Activated CD4-positive, alpha-beta T cell treated with anti-CD3 and anti-CD28 coated beads for 48 hours (primary cell): Measurements from ENCODE around the gene ERVMER34-1.

Experiments used
- DNase-seq: peaks from one replicate; pipeline ENCODE4 v3.0.0-alpha.2; 2020

The ERVMER34-1 gene

DNA sequence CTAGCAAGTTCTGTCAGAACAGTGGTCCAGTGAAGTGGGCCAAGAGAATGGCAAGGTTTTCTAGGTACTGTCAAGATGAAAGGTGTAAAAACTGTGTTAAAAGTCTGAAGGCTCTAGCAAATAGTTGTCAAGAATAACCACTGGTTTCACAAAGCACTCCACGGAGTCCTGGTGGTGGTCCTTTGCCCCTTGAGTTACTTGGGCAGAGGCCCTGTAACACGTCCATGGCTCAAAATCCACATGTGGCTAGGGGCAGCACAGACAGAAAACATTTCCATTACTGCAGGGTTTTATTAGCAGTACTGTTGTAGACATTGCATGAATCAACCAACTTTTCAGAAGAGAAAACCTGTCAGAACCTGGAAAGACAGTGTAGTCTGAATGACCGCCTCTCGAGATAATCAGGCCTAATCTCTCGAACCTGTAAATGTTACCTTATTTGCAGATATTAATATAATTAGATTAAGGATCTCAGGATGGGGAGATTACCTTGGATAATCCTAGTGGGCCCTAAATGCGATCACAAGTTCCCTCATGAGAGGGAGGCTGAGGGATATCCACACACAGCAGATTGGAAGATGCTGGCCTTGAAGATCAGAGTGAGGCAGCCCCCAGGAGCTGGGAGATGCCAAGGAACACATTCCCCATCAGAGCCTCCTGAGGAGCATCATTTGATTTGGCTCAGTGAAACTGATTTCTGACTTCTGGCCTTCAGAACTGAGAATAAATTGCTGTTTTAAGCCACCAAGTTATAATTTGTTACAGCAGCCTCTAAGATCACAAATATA, 34.7 kb downstream of the ERVMER34-1 start:
- no peak for DNase-seq

DNA sequence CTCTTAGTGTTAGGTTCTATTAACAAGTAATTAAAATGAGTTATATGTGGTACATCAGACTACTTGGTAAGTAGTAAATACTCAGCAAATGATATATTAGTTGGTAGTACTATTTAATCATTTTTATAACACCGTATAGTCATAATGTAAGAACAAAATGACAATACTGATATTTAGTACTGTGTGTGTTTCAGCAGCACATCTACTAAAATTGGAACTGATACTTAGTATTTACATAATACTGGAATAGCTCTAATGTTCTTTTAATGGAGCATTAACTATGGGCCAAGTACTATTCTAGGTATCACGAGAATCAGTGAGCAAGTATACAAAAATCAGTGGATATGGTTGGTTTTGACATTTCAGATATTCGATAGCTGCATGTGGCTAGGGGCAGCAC, 35.3 kb downstream of the ERVMER34-1 start:
- DNase-seq = no peak

DNA sequence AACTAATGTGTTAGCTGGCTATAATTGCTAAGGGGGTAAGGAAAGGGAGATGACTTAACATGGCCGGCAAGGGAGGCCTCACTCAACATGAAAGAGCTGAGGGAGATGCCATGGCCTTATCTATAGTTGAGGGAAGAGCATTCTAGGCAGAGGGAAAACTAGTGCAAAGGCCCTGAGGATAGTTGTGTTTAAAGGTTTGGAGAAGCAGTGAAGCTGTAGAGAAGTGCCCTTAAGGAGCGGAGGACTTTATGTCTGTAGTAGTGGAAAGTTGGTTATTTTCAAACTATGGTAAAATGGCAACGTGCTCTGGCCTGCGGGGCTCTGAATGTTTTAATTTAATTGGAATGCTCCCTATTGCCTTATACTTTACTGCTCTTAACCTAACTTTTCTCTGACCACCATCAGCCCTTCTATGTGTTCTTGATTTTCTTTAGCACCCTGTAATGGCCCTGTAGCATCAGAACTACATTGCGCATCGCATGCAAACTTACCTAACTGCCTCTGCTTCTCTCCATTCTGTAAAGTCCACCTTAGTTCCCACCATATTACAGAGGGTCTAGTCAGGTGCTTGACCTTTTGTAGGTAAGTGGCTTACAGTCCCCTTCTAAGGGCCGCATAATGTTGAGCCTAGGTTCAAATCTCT, 35.8 kb downstream of the ERVMER34-1 start:
- no peak for DNase-seq

DNA sequence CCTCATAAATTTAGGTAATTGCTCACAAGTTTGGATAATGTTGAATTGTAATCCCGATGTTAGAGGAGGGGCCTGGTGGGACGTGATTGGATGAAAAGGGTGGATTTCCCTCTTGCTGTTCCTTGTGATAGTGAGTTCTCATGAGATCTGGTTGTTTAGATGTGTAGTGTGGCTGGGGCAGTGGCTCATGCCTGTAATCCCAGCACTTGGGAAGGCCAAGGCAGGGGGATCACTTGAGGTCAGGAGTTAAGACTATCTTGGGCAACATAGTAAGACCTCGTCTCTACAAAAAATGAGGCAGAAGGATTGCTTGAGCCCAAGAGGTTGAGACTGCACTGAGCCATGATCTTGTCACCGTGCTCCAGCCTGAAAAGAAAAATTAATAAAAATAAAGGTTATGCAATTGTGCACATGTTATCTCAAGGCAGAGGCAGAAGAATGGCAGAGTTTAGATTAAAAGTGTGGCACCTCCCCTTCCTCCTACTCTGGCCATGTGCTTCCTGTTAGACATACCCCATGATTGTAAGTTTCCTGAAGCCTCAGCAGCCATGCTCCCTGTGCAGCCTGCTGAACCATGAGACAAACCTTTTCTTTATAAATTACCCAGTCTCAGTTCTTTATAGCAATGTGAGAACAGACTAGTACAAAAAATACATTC, 36.5 kb downstream of the ERVMER34-1 start:
- peak; percentile 28 for DNase-seq

DNA sequence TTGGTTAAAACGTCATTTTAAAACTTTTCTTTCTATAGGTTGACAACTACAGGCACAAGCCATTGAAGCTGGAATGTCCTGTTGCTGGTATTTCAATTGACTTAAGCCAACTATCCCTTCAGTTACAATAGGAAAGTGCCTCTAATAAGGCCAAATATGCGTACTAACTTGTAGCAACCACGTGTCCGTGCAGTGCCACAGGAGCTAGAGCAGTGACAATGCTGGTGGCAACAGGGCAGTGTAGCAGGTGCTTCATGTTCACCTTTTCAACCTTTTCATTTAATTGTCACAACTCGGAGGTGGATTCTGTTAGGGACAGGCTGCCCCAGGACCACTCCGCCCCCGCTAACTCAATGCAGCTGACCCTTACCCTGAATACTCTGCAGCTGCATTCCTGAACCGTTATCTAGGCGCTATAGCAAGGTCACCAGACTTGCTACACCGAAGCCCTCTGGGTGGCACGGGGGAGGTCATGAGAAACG, 37.7 kb downstream of the ERVMER34-1 start:
- DNase-seq = peak; percentile 31

DNA sequence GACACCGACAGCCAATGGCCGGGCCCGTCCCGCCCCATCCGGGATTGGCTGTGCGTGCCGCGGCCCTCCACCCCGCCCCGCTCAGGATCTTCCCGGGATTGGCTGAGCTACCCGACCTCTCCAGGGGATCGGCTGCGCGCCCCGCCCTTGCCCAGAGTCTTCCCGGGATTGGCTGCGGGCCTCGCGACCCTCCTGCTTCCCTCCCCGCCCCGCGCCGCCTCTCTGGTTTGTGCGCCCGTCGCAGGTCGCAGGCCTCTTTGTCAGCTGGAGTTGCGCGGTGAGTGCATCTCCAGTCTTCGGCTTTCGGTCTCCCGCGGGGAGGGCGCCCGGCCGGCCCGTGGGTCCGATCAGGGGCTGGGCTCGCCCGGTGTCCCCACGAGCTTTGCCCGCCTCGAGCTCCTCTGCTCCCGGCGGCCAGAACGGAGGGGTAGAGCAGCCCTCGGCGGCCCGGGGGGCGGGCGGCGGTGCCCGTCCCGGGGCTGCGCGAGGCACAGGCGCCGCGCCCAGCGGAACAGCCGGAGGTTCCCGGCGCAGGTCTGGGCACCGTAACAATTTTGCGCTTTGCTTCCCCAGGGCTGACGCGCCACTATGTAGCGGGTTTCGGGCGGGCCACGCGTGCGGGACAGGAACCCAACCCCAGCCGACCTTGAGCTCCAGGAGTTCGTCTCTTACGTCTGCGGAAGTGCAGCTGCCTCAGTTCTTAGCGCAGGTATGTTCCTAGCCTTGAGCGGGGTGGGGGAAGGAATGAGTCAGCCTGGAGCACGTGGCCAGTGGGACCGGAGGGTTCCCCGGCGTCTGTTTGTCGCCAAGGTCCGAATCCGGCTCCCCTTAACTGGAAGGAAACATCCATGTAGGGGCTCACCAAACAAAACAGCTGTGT, 38.7 kb downstream of the ERVMER34-1 start:
- peak; percentile 98 for DNase-seq

DNA sequence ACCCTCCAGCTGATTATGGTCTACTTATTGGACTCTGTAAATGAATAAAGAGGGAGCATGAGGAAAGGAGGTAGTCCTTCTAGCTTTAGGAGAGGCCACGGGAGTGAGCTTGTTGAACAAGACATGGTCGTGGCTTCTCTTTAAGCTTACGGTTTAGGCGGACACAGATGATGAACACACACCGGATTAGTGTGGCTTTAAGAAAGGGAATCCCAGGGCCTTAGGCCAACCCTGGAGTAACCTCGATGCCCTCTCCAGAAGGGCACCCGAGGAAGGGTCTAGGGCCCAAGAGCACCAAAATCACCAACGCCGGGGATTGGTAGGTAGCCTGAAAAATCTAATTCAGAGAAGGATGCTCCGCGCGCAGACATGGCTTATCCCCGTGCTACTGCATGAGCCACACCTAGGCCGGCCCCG, 39.4 kb downstream of the ERVMER34-1 start:
- no peak for DNase-seq

DNA sequence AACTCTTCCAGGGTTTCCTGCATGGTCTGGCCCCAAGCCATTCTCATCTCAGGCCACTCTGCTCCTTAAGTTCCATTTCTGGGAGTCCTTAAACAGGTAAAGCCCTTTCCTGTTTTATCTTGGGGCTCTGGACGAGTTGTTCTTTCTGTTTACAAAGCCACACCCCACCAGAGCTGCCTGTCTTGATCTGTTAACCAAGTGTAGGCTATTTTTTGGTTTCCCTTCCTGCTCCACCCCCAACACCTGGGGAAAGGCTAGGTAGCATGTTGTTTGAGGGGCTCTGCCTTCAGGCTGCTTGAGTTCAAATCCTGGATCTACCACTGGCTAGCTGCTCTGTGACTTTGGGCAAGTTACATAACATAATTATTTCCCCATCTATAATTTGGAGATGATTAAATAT, 40.0 kb downstream of the ERVMER34-1 start:
- DNase-seq = no peak

DNA sequence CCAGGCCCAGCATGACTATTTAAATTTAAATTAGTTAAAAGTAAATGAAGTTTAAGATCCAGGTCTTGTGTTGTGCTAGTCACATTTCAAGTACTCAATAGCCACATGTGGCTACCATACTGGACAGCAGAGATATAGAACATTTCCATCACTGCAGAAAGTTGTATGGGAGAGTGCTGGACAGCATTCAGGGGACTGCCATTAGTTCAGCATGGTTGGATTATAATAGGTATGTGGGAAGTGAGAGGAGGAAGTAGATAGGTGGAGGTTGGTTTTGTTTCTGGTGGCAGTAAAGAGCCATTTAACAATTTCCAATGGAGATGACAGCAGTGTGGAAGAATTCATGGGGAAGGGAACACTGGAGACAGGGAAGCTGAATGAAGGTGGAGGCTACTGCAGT, 42.1 kb downstream of the ERVMER34-1 start:
- DNase-seq = no peak

DNA sequence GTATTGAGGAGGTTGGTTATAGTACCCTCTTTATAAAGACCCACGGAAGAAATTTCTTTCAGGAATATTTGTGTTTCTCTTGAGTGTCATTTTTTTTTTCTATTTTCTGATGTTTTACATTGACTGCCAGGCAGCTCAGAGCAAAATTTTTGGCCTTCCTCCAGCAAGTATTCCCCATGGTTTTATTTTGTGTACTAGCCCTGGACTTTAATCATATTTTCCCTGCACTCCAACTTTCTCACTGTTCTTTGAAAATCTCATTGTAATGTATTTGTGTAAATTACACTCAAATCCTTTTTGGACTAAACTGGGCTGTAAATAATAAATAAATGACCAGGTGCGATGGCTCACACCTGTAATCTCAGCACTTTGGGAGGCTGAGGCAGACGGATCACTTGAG, 46.6 kb downstream of the ERVMER34-1 start:
- no peak for DNase-seq

DNA sequence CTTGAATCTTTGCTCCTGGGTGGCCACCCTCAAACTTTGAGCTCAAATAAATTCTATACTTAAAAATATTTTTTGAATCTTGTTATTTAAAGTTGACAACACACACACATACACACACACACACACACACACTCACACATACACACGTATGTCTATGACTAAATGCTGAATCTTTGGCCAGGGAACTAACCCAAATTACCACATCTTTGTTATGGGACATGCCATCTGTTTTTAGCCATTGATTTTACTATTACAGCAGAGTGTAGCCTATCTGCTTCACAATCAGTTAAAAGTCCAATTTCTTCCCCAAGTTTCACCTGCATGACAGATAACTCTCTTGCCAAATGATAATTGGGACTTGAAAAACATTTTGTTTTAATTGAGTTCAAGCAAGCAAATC, 47.1 kb downstream of the ERVMER34-1 start:
- no peak for DNase-seq

DNA sequence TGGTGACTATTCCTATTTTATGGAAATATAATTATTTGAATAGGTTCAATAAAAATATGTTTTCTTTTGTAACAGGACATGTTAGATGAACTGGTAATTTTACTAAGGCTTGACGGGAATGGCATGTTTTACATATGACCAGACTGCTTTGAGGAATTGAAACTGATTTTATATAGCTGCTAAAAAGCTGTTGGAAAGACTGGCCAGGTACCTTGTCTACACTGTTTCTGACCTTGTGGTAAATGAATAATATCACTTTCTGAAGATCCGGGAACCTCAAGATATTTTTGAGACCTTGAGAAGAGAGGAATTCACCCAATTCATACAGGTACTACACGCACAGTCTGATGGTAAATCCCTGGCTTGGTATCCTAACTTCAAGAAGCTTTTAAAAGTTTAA, 50.0 kb downstream of the ERVMER34-1 start:
- no peak for DNase-seq

DNA sequence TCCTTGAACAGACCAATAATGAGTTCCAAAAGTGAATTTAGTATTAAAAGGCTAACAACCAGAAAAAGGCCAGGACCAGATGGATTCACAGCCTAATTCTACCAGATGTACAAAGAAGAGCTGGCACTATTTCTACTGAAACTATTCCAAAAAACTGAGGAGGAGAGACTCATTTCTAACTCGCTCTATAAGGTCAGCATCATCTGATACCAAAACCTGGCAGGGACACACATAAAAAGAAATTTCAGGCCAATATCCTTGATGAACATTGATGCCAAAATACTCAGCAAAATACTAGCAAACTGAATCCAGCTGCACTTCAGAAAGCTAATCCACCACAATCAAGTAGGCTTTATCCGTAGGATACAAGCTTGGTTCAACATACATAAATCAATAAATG, 56.3 kb downstream of the ERVMER34-1 start:
- DNase-seq = no peak

DNA sequence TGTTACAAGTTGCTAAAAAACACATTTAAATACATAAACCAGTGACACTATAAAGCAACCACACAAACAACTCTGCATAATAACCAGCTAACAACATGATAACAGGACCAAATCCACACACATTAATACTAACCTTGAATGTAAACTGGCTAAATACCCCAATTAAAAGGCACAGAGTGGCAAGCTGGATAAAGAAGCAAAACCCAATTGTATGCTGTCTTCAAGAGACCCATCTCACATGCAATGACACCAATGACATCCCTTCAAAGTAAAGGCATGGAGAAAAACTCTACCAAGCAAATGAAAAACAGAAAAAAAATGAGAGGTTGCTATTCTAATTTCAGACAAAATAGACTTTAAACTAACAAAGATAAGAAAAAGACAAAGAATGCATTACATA, 57.7 kb downstream of the ERVMER34-1 start:
- DNase-seq = no peak
